ENCODE data around the gene ERICH3. TPM values are rescaled to one million over a fixed set of nuclear protein-coding genes. Genes with fewer than 3 reads are reported as not detected.

Gene ERICH3
- total RNA-seq, 2 experiments from 2014 or later, result not detected

- H3K27ac Mint-ChIP-seq, result no peak overlapping the region
- intact Hi-C loops (cut with DNase I, micrococcal nuclease), result no loop called here
- no peaks in the 10 kb centered on the region for H3K9me3 Mint-ChIP-seq (ENCODE audit: low read depth)
Observed at GRCh38 chr1:74584185-74584584, 89.4 kb downstream of the ERICH3 start.

GRCh38 chr1:74583397-74583796 is 90.2 kb downstream of the ERICH3 start:
- ATAC-seq (no peak), DNase-seq (no peak)
- Mint-ChIP-seq H3K27me3 (peaks cover 7% of the 10 kb centered on the region), H3K4me1 (no peaks in the 10 kb centered on the region), H3K4me3 (no peak overlapping the region), H3K36me3 (ENCODE audit: low read depth) (no peaks in the 10 kb centered on the region), H3K9me3 (ENCODE audit: low read depth) (no peaks in the 10 kb centered on the region), H3K27ac (no peak overlapping the region)
- ChIA-PET CTCF (no interaction called here), POLR2A (no interaction called here)
- intact Hi-C loops (cut with DNase I, micrococcal nuclease), result no loop called here

More at GRCh38 chr1:74584185-74584584, 89.4 kb downstream of the ERICH3 start:
- H3K4me1 Mint-ChIP-seq, result no peaks in the 10 kb centered on the region
- ATAC-seq (no peak), DNase-seq (no peak)
- H3K27me3 Mint-ChIP-seq, result peaks cover 7% of the 10 kb centered on the region
- POLR2A ChIA-PET, result no interaction called here
- H3K4me3 Mint-ChIP-seq, result no peak overlapping the region
- H3K36me3 Mint-ChIP-seq (ENCODE audit: low read depth), result no peaks in the 10 kb centered on the region
- CTCF ChIA-PET, result no interaction called here

DNA sequence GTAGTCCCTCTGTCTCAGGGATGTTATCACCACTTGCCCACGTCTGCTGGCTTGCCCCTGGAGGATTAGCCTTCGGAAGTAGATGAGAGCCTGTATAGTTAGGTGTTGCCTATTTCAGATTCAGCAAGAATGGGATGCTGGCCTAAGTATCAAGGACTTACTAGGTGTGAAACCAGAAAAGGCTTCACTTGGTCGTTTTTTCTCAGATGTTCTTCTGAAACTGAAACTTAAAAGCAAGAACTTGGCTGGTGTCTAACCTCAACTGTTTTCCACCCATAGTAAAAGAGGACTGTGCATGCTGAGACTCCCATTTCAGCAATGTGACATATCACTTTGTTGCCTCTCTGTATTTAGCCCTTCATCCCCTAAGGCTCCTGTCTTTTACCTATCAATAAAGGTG is 94.2 kb downstream of the ERICH3 start:
- ChIA-PET POLR2A (no interaction called here), CTCF (no interaction called here)
- no peak overlapping the region for H3K4me3 Mint-ChIP-seq
- no peak overlapping the region for H3K27ac Mint-ChIP-seq
- H3K27me3 Mint-ChIP-seq, result peaks cover 7% of the 10 kb centered on the region
- H3K9me3 Mint-ChIP-seq (ENCODE audit: low read depth), result no peaks in the 10 kb centered on the region
- no peak for DNase-seq
- H3K4me1 Mint-ChIP-seq, result no peaks in the 10 kb centered on the region
- ATAC-seq, result no peak
- intact Hi-C loops (cut with DNase I, micrococcal nuclease), result no loop called here
- no peaks in the 10 kb centered on the region for H3K36me3 Mint-ChIP-seq (ENCODE audit: low read depth)

DNA sequence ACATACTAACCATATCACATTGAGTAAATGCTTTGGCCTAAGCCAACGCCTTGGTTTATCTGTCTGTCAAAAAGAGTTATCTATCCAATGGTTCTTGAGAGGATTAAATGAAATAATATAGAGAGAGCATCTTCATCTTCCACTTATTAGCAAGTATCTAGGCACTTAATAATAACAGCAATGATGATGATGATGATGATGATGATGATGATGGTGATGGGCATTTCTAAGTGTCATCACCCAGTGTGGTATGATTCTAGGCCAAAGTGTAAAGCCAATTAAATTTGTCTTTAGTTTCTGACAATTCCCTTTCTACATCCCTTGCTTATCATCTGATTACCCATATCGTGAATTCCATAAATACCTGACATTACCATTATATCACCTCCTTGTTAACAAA is 95.5 kb downstream of the ERICH3 start:
- no peak overlapping the region for H3K27ac Mint-ChIP-seq
- no peaks in the 10 kb centered on the region for H3K9me3 Mint-ChIP-seq (ENCODE audit: low read depth)
- H3K27me3 Mint-ChIP-seq, result peaks cover 6% of the 10 kb centered on the region
- DNase-seq, result no peak
- no peaks in the 10 kb centered on the region for H3K4me1 Mint-ChIP-seq
- CTCF ChIA-PET, result no interaction called here
- POLR2A ChIA-PET, result no interaction called here
- no peaks in the 10 kb centered on the region for H3K36me3 Mint-ChIP-seq (ENCODE audit: low read depth)
- no peak overlapping the region for H3K4me3 Mint-ChIP-seq
- ATAC-seq, result no peak
- intact Hi-C loops (cut with DNase I, micrococcal nuclease), result no loop called here

DNA sequence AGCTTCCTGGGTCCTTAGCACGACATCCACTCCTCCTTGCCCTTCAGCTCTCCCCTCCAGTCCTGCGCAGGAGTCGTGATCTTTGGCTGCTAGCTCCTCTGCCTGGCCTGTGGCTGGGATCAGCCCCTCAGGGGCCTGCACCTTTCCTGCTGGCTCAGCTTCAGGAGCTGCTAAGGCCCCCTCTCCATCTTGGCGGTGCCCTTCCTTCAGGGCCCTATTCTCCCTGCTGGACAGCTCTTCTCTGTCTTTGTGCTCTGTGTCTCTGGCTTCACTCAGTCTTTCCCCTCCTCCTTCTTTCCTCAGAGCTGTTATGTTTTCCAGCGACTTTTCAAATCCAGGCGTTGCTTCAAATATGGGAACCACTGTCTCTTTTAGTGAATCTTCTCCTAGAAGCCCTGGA is 101.7 kb downstream of the ERICH3 start:
- ATAC-seq, result no peak
- Mint-ChIP-seq H3K27me3 (peaks cover 3% of the 10 kb centered on the region), H3K27ac (no peak overlapping the region), H3K4me3 (no peak overlapping the region), H3K9me3 (ENCODE audit: low read depth) (no peaks in the 10 kb centered on the region), H3K36me3 (ENCODE audit: low read depth) (no peaks in the 10 kb centered on the region), H3K4me1 (no peaks in the 10 kb centered on the region)
- DNase-seq, result no peak
- CTCF ChIA-PET, result no interaction called here
- intact Hi-C loops (cut with DNase I, micrococcal nuclease), result no loop called here
- POLR2A ChIA-PET, result no interaction called here

DNA sequence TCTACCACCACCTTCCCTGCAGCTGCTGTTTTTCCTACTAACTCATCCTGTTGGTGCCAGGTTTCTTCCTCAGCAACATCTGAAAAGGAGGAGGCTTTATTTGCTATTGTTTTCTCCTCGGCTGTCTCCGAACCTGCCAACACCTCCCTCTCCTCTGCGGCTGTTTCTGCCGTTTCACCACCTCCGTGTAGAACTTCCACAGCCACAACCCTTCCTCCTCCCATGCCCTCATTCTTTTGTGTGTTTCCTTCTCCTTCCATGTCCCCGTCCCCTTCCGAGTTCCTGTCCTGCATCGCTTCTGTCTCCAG is 102.1 kb downstream of the ERICH3 start:
- no peak for DNase-seq
- intact Hi-C loops (cut with DNase I, micrococcal nuclease), result no loop called here
- ChIA-PET CTCF (no interaction called here), POLR2A (no interaction called here)
- Mint-ChIP-seq H3K27ac (no peak overlapping the region), H3K9me3 (ENCODE audit: low read depth) (no peaks in the 10 kb centered on the region), H3K27me3 (peaks cover 3% of the 10 kb centered on the region), H3K36me3 (ENCODE audit: low read depth) (no peaks in the 10 kb centered on the region), H3K4me3 (no peak overlapping the region), H3K4me1 (no peaks in the 10 kb centered on the region)
- no peak for ATAC-seq

GRCh38 chr1:74570797-74571492 is 102.6 kb downstream of the ERICH3 start:
- CTCF ChIA-PET, result no interaction called here
- H3K36me3 Mint-ChIP-seq (ENCODE audit: low read depth), result no peaks in the 10 kb centered on the region
- H3K27ac Mint-ChIP-seq, result no peak overlapping the region
- H3K4me1 Mint-ChIP-seq, result no peaks in the 10 kb centered on the region
- DNase-seq, result no peak
- intact Hi-C loops (cut with DNase I, micrococcal nuclease), result no loop called here
- no peak for ATAC-seq
- no peaks in the 10 kb centered on the region for H3K9me3 Mint-ChIP-seq (ENCODE audit: low read depth)
- POLR2A ChIA-PET, result no interaction called here
- H3K27me3 Mint-ChIP-seq, result peaks cover 3% of the 10 kb centered on the region
- no peak overlapping the region for H3K4me3 Mint-ChIP-seq

DNA sequence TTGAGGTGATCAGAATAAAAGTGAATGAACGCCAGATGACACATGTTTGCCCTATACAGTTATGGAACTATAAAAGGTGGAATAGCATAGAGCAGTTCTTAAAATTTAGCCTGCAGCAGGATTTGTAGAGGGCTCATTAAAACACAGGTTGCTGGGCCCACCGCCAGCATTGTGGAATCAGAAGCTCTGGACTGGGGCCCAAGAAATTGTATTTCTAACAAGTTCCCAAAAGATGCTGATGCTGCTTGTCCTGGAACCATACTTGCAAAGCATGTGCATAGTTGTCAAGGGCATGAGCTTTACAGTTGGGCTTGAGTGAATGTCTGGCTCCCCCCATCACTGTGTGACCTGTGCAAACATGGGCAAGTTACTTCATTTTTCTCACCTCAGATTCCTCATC is 123.7 kb downstream of the ERICH3 start:
- H3K9me3 Mint-ChIP-seq (ENCODE audit: low read depth), result no peaks in the 10 kb centered on the region
- H3K27ac Mint-ChIP-seq, result no peak overlapping the region
- H3K36me3 Mint-ChIP-seq (ENCODE audit: low read depth), result no peaks in the 10 kb centered on the region
- ChIA-PET CTCF (no interaction called here), POLR2A (no interaction called here)
- no peak overlapping the region for H3K4me3 Mint-ChIP-seq
- no peak for ATAC-seq
- DNase-seq, result no peak
- no peaks in the 10 kb centered on the region for H3K4me1 Mint-ChIP-seq
- peaks cover 7% of the 10 kb centered on the region for H3K27me3 Mint-ChIP-seq
- intact Hi-C loops (cut with DNase I, micrococcal nuclease), result no loop called here

DNA sequence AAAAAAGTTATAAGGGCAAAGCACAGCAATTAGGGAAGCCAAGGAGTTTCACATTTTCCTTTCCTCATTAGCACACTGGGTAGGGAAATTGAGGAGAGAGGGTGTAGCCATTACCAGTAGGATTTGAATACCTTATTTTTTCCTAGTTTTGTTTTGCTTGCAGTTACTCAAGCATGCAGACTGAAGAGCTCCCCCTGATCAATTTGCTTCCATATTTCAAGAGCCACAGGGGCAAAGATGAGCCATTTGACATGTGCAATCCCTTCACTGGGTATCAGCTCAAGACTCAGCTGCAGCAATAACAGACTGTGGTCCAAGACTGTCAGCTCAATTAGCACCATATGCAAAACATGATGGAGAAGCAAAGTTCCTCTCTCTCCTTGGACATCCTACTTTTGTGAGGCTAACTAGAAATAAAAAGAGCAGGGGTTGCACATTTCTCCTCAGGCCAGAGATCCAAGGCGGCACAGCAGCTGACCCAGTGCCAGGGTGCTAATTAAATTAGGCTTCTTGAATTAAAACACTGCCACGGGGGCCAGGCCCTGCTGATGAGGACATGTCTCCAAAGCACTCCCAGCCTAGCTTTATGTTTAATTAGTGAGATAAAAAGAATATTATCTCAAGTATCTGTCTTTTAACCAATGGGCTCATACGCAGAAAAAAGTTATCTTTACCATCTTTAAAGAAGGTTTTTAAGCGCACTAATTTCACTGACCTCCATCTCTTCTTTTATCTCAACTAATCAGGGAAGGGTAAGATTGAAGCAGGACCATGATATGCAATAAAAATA is 124.4 kb downstream of the ERICH3 start:
- ATAC-seq (no peak), DNase-seq (no peak)
- H3K27ac Mint-ChIP-seq, result no peak overlapping the region
- H3K4me1 Mint-ChIP-seq, result no peaks in the 10 kb centered on the region
- H3K9me3 Mint-ChIP-seq (ENCODE audit: low read depth), result no peaks in the 10 kb centered on the region
- CTCF ChIA-PET, result interaction anchor here (1.1 kb wide), 1 partner anchor 53 kb away, joined by 3 read pairs; no protein-coding TSS in a partner anchor
- H3K36me3 Mint-ChIP-seq (ENCODE audit: low read depth), result no peaks in the 10 kb centered on the region
- POLR2A ChIA-PET, result no interaction called here
- H3K27me3 Mint-ChIP-seq, result peaks cover 7% of the 10 kb centered on the region
- intact Hi-C loops (cut with DNase I, micrococcal nuclease), result no loop called here
- no peak overlapping the region for H3K4me3 Mint-ChIP-seq

- no peaks in the 10 kb centered on the region for H3K4me1 Mint-ChIP-seq
- intact Hi-C loops (cut with DNase I, micrococcal nuclease), result no loop called here
- peaks cover 5% of the 10 kb centered on the region for H3K27me3 Mint-ChIP-seq
- H3K9me3 Mint-ChIP-seq (ENCODE audit: low read depth), result no peaks in the 10 kb centered on the region
- CTCF ChIA-PET, result no interaction called here
- DNase-seq, result no peak
- H3K4me3 Mint-ChIP-seq, result no peak overlapping the region
- no peaks in the 10 kb centered on the region for H3K36me3 Mint-ChIP-seq (ENCODE audit: low read depth)
- no peak overlapping the region for H3K27ac Mint-ChIP-seq
- POLR2A ChIA-PET, result no interaction called here
- ATAC-seq, result no peak
Observed at GRCh38 chr1:74545821-74546220, 127.8 kb downstream of the ERICH3 start.

GRCh38 chr1:74534241-74534640 is 139.4 kb downstream of the ERICH3 start:
- H3K27me3 Mint-ChIP-seq, result no peaks in the 10 kb centered on the region
- DNase-seq (no peak), ATAC-seq (no peak)
- H3K27ac Mint-ChIP-seq, result no peak overlapping the region
- intact Hi-C loops (cut with DNase I, micrococcal nuclease), result no loop called here
- no peaks in the 10 kb centered on the region for H3K4me1 Mint-ChIP-seq
- H3K36me3 Mint-ChIP-seq (ENCODE audit: low read depth), result no peaks in the 10 kb centered on the region
- no peaks in the 10 kb centered on the region for H3K9me3 Mint-ChIP-seq (ENCODE audit: low read depth)
- H3K4me3 Mint-ChIP-seq, result no peak overlapping the region
- ChIA-PET POLR2A (no interaction called here), CTCF (no interaction called here)

DNA sequence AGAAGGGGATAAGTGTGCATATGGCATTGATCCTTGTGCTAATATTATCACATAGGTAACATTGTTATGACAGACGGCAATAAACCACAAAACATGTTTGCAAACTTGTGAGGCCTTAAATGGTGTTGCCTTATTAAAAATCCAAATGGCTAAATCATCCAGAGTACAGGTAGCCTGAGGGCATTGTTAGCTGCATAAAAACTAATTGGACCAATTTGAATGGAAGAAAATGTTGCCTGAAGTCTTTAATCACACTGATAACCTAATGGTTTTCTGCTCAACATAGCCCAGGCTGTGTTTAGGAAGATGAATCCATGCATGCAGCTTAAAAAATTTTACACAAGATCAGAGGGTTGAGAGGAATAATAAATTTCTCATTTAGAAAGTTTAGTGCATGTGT is 141.8 kb downstream of the ERICH3 start:
- DNase-seq (no peak), ATAC-seq (no peak)
- Mint-ChIP-seq H3K9me3 (ENCODE audit: low read depth) (no peaks in the 10 kb centered on the region), H3K4me1 (no peaks in the 10 kb centered on the region), H3K27ac (no peak overlapping the region), H3K36me3 (ENCODE audit: low read depth) (no peaks in the 10 kb centered on the region), H3K27me3 (no peaks in the 10 kb centered on the region), H3K4me3 (no peak overlapping the region)
- POLR2A ChIA-PET, result no interaction called here
- intact Hi-C loops (cut with DNase I, micrococcal nuclease), result no loop called here
- CTCF ChIA-PET, result no interaction called here

All from activated CD4-positive, alpha-beta T cell treated with anti-CD3 and anti-CD28 coated beads for 36 hours (primary cell).